Left kidney (tissue), 2 donors: ENCODE measurements around the gene USP11. TPM values are rescaled to one million over a fixed set of nuclear protein-coding genes. Genes with fewer than 3 reads are reported as not detected.

Experiments
- DNase-seq: peaks from one replicate; pipeline ENCODE4 v3.0.0-alpha.2; 2013
- polyA plus RNA-seq: library from polyadenylated mRNA; unstranded; fragments of 120-200 nt; gene quantifications from one replicate; pipeline ENCODE4 v1.2.1, GENCODE V29; 2013; ENCODE audit not compliant: insufficient read length

Gene USP11
- polyA plus RNA-seq, 1 donor = 170 TPM

DNA sequence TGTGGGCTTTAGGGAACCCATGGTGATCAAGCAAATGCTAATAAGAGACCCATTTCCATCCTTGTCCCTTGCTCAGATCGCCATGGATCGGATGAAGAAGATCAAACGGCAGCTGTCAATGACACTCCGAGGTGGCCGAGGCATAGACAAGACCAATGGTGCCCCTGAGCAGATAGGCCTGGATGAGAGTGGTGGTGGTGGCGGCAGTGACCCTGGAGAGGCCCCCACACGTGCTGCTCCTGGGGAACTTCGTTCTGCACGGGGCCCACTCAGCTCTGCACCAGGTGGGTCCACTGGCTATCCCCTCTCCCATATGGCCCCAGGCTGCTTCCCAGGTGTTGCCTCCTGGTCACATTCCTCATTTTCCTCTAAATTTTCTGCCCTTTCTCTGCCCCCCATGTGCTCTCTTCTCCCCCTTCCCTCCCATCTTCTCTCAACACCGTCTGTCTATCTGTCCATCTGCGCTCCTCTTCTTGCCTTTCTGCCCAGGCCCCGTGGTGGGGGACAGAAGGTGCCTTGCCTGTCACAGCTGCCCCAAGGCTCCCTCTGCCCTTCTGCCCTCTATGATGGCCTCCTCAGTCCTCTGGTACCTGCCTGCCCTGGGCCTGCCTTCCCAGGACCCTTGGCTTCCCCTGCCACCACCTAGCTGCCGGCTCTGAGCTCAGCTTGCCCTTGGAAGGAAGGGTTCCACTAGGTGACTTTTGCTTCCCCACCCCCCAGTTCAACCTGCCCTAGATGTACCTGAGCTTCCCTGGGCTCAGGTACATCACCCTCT lies 9.1 kb upstream of the USP11 start:
- no peak for DNase-seq

DNA sequence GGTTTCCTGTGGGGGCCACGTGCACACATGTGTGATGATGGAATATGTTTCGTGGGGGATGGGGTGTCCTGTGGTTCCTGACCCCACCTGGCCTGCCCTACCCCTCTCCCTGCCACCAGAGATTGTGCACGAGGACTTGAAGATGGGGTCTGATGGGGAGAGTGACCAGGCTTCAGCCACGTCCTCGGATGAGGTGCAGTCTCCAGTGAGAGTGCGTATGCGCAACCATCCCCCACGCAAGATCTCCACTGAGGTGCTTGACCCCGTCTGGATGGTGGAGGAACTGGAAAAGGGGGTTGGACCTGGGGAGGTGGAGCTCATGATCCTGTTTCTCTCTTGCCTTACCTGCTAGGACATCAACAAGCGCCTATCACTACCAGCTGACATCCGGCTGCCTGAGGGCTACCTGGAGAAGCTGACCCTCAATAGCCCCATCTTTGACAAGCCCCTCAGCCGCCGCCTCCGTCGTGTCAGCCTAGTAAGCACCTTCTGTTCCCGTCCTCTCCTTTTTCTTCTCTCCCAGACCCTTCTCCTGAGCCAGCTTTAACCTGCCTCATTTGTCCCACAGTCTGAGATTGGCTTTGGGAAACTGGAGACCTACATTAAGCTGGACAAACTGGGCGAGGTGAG lies 8.4 kb upstream of the USP11 start:
- no peak for DNase-seq

DNA sequence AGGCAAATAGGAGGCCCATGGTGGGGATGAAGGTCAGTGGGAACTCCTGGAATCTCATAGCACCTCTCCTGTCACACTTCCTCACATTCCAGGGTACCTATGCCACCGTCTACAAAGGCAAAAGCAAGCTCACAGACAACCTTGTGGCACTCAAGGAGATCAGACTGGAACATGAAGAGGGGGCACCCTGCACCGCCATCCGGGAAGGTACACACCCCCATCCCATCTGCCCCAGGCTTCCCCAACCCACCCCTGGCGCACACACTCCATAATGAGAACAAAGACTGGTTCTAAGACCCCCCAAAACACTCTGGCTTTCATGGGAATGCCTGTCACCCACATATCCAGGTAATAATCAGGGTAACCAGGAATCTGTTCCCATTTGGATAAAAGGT lies 7.9 kb upstream of the USP11 start:
- no peak for DNase-seq

DNA sequence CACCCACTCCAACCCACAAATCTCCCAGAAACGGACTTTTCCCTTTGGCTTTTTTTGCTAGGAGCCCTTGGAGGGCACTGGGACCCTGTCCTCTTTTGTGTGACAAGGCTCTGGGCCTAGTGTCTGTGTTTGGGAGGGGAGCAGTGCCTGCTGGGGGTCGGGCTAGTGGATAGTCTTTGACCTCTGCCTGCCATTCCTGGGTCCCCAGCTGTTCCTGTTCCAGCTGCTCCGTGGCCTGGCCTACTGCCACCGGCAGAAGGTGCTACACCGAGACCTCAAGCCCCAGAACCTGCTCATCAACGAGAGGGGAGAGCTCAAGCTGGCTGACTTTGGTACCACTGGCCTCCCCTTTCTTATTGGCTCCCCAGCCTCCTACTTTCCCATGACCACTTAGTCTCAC lies 6.7 kb upstream of the USP11 start:
- no peak for DNase-seq

DNA sequence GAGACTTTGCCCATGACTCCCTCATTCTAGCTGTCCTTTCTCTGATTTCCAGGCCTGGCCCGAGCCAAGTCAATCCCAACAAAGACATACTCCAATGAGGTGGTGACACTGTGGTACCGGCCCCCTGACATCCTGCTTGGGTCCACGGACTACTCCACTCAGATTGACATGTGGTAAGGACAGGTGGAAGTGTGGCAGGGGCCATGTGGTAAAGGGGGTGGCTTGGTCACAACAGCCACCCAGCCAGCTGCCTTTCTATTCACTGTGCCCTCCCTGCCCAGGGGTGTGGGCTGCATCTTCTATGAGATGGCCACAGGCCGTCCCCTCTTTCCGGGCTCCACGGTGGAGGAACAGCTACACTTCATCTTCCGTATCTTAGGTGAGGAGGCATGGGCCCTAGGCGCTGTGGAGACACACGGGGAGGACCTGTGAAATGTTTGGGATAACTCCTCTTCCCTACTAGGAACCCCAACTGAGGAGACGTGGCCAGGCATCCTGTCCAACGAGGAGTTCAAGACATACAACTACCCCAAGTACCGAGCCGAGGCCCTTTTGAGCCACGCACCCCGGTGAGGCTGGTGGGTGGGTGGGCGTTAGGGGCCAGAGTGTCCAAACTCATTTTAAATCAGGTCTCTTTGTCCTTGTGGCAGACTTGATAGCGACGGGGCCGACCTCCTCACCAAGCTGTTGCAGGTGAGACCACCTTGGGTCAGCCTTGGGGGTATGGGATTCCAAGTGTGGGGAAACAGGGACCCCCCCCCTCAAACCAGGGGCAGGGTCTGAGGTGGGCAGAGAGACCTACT lies 6.1 kb upstream of the USP11 start:
- DNase-seq = no peak

DNA sequence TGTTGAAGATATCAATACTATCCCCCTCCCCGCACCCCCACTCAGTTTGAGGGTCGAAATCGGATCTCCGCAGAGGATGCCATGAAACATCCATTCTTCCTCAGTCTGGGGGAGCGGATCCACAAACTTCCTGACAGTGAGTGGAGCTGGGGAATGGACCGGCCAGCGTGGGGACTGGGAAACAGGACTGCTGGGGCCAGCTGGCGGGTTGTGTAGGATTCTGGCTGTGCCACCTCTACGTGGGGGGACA lies 5.5 kb upstream of the USP11 start:
- DNase-seq = no peak

DNA sequence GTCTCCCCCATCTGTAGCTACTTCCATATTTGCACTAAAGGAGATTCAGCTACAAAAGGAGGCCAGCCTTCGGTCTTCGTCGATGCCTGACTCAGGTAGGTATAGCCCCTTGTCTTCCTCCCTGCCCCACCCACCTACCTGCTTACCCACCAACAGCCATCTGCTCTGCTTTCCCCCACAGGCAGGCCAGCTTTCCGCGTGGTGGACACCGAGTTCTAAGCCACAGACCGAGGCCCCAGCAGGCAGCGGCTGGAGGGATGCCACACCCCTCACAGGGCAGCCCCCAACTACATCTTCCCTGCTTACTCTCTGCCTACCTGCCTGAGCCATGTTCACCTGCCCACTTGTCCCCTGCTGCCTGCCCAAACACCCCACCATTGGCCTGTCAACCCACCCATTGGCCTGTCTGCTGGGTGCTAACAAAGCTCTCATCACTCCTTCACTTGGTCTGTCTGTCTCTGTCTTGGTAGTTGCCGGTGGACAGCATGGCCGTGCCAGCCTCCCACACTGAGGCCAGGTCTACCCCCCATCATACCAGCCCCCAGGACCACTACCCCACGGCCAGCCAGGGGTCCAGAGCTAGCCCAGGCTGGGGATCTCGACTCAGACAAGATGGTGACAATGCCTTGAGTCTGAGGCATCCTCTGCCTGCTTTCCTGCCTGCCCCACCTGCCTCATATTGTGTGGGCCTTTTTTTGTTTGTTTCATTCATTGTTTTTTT lies 4.1 kb upstream of the USP11 start:
- DNase-seq = no peak

DNA sequence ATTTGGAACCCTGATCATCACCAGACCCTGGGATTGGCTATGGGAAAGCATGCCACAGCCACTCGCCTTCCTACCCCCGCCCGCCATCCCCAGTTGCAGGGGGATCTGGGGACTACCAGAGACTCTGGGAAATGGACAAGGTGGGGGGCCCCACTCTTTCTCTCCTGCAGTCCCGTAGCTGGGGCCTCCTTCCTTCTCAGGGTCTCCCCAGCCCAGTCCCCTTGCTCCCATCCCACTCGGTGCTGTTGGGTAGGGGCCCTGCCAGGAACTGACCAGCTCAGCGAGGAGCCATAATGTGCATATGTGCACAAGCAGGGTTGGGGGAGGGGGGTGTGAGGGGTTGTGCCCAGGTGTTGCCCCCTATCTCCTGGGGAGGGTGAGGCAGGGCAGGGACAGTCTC lies 3.4 kb upstream of the USP11 start:
- DNase-seq = no peak

DNA sequence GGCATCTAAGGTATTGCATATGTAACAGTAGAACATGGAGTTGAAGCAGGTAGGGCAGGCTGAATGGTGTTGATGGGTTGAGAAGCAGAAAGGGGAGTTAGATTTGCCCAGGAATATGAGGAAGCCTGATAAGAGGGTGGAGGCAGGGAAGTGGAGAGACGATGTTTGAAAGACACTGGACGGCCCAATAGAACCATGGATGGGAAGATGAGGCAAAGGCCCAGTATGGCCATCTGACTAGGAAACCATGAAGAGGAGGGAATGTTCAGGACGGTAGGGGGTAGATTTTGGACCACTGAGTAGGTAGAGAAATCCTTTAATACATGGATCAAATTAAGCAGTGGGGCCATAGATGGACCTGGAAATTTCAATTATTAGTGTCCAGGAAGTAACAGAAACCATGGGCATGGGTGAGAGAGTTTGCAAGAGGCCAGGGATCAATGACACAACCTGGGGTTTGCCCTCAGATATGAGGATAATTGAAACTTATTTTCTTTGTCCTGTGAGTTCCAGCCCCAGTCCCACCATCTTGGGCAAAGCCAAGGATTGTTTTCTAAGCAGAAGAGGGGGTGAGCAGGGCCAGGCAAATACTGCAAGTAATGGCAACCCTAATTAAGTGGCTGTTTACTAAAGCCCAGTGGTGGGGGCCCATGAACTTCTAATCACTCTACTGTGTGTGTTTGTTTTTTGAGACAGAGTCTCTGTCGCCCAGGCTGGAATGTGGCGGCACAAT lies 2.5 kb upstream of the USP11 start:
- DNase-seq = no peak

DNA sequence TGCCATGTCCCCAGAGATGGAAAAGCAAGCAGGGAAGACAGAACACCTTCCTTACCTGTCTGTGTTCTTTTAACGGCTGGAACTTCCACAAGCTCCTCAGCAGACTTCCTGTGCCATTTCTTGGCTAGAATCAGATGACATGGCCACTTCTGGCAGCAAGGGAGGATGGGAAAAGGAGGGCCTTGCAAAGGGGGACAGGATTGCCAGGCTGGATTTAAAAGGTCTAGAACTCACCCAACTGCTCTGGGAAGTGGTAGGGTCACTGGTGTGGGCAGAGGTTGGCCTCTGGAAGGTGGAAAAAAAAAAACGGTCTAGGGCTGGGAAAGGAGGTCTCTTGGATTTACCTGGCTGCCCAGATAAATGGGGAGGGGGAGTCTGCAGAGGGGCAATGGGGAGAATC lies 1.6 kb upstream of the USP11 start:
- no peak for DNase-seq

DNA sequence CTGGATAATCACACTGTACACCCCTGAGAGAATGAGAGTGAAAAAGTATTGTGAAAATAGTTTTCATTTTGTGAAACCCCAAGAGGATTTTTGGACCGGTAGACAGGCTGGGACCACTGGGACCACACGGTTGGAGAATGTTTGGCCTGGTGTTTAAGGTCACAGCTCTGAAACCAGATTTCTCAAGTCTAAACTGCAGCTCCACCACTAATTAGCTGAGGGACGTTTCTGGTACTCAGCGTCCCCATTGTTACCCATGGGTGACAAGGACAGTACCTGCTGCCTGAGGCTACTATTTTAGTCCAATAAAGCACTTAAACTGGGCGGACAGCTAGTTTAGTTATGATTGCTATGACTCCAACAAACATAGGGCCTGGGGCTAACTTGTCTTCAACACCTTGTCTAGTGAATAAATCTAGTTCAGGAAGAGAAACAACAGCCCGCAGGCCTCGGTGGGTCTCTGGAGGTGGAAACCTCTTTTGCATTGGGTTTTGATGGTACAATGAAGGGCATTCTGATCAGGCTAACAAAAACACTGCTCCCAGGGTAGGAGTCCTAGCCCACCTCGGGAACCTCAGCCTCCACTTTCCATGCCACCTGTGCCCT lies 509 bp upstream of the USP11 start:
- DNase-seq = no peak

DNA sequence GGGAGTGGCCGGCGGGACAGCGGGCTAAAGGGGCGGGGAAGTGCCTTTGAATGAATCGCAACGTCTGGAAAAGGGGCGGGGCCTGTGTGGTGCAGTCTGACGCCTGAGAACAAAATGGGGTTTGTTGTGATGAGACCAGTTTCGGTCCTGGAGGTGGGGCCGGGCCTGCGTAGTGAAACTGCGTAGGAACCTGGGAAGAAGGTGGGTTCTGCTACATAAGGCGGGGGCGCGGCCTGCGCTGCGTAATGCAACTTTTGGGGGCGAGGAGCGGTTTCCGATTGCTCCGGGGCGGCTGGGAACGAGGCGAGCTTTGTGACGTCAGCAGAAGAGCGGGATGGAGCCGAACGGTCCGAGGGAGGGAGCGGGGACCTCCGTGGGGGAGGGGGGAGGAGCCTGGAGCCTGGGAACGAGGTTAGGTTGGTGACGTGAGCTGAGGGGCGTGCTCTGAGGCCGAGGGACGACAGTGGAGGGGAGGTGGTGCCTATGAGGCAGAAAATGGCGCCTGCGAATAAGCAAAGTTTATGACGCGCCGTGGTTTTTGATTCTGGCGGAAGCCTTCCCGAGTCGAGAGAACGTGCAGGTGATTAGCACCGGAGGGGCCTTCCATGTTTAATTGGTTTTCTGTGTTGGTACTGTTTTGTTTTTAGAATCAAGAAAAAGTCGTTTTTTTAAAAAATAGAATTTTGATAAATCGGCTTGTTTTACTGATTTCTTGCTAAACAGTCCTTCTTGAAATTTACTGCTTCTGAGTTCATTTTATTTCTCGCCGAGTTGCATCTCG lies 714 bp downstream of the USP11 start:
- peak; percentile 92 for DNase-seq

DNA sequence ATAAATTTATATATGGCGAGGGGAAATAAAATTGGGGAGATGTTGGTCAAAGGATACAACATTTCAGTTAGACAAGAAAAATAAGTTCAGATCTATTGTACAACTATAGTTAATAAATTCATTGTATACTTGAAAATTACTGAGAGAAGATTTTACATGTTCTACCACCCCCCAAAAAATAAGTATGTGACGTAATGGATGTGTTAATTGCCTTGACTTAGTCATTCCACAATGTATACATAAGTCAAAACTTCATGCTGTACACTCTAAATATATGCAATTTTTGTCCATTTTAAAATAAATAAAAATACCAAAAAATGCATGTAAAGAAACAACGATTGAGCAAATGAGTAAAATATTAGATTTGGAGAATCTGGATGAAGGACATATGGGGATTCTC lies 1.8 kb downstream of the USP11 start:
- DNase-seq = no peak

DNA sequence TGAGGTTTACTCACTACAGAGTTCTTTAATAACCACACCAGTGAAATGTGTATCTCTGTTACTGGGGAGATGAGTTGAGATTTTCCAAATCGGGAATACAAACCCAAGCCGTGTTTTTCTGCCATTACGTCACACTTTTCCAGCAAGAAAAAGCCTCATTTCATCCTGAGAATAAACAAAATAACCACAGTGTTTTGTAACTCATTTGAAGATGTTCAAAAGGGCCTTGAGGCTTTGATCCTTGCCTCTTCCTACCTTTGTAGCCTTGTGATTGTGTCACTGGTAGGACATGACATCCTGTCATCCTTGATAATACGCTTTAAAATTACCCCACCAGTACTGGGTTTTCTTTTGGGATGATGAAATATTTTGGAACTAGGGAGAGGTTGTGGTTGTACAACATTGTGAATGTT lies 2.9 kb downstream of the USP11 start:
- DNase-seq = no peak

DNA sequence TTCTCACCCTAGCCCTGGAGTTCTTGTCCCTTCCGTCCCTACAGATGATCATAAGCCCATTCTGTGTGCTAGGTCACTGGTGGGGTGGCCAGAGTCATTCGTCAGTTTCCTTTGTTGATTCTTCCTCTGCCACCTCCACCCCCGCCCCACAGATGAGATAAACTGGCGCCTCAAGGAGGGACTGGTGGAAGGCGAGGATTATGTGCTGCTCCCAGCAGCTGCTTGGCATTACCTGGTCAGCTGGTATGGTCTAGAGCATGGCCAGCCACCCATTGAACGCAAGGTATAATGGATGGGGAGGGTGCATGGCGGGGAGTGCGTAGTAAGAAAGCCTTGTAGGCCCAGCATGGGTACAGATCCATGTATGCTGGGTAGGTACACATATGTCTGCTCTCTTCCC lies 6.4 kb downstream of the USP11 start:
- DNase-seq = no peak

DNA sequence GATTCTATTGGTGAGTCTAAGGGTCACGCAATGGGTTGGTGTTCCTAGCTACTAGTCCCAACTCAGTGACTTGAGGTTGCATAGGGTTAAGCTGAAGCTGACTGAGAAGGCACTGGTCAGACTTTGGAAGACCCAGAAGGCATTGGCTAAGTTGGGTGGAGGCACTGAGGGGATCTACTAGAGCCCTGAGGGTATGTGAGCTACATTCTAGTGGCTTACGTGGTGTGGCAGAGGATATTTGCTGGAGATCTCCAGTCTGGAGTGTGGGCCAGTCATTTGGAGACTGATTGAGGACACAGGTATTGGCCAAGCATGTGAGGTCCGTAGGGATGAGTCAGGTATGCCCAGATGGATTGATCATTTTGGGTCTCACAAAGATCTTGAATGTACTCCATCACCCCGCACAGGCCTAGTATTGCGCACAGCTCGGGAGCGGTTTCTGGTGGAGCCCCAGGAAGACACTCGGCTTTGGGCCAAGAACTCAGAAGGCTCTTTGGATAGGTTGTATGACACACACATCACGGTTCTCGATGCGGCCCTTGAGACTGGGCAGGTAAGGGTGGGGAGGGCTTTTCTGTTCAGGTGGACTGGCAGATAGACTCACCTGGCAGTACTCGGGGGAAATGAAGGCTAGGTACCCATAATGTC lies 7.2 kb downstream of the USP11 start:
- no peak for DNase-seq

DNA sequence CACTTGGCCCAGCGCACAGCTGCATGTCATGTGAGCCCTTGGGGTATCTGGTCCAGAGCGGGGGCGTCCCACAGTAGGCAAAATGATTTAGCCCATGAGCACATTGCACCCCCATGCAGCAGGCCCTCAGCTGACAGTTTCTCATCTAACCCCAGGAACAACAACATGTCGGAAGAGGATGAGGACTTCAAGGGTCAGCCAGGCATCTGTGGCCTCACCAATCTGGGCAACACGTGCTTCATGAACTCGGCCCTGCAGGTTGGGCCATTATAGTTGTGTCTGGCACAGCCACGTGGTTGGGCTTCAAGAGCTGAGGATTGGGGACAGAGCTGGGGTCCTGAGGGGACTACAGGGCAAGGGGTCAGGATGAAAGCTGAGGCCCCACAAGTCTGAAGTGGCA lies 7.8 kb downstream of the USP11 start:
- no peak for DNase-seq

DNA sequence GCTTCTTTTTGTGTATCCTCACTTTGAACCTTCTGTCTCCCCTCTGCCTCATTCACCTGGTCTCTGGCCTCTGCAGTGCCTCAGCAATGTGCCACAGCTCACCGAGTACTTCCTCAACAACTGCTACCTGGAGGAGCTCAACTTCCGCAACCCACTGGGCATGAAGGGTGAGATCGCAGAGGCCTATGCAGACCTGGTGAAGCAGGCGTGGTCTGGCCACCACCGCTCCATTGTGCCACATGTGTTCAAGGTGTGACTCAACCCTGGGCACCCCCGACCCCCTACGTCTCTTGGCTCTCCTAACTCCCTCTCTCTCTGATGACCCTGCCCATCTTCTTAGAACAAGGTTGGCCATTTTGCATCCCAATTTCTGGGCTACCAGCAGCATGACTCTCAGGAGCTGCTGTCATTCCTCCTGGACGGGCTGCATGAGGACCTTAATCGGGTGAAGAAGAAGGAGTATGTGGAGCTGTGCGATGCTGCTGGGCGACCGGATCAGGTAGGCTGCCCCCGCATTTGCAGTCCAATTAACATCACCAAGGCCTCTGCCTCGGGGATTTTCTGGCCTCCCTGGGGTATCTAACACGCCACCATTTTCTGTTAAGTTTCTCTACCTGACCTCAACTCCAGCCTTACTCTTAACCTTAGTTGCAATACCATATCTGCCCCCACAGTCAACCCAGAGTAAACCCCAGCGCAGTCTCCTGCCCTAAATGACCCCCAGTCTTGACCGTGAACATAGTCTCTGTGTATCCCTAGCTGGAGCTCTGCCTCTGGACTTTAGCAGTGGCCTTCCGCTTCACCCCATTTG lies 8.6 kb downstream of the USP11 start:
- DNase-seq = no peak

DNA sequence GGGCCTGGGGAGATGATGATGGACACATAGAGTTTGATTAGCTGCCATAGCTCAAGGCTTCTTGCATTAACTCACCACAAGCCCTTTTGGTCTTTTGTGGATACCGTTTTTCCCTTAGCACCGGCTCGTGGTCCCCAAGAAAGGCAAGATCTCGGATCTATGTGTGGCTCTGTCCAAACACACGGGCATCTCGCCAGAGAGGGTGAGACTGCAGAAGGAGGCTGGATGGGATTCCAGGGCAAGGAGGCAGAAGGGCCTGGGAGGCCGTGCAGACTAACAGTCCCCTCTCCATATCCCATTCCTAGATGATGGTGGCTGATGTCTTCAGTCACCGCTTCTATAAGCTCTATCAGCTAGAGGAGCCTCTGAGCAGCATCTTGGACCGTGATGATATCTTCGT lies 9.5 kb downstream of the USP11 start:
- DNase-seq = no peak

DNA sequence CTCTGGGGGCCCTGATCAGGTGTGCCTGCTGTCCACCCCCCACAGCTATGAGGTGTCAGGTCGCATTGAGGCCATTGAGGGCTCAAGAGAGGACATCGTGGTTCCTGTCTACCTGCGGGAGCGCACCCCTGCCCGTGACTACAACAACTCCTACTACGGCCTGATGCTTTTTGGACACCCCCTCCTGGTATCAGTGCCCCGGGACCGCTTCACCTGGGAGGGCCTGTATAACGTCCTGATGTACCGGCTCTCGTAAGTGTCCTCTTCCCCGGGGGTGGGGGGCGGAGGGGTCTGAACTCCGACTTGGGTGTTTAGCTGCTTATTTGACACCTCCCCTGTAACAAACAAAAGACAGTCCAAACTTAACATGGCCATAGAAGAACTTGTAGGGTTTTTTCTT lies 10.5 kb downstream of the USP11 start:
- DNase-seq = no peak
